Activated CD4-positive, alpha-beta T cell treated with anti-CD3 and anti-CD28 coated beads, Interleukin-2, amount 50 U/mL, for 24 hours (primary cell): ENCODE results near the gene TENT5C.
A peak's percentile ranks its signal among the peaks of the same experiment; 100 is the strongest.

ENCODE experiments used
- DNase-seq, 2 donors: peaks; one replicate each; pipeline ENCODE4 v3.0.0-alpha.2; 2020; ENCODE audit warnings: low read depth in 1 of 2, low spot score in 1 of 2

TENT5C gene

GRCh38 chr1:117612517-117613248 lies 6.8 kb downstream of the TENT5C start:
- DNase-seq = no peak

GRCh38 chr1:117613249-117613968 lies 7.6 kb downstream of the TENT5C start:
- DNase-seq = no peak

- DNase-seq = no peak
Observed at GRCh38 chr1:117613969-117614729, 8.3 kb downstream of the TENT5C start.

- DNase-seq = peak in 1 of 2 donors; percentile 9
Observed at GRCh38 chr1:117615474-117615873, 9.6 kb downstream of the TENT5C start.

- no peak for DNase-seq
Observed at GRCh38 chr1:117616356-117616755, 10.5 kb downstream of the TENT5C start.

- DNase-seq = no peak
Observed at GRCh38 chr1:117616967-117617366, 11.1 kb downstream of the TENT5C start.

GRCh38 chr1:117618450-117619122 lies 12.7 kb downstream of the TENT5C start:
- no peak for DNase-seq

- DNase-seq = no peak
Observed at GRCh38 chr1:117620440-117620839, 14.6 kb downstream of the TENT5C start.

GRCh38 chr1:117621316-117621715 lies 15.5 kb downstream of the TENT5C start:
- DNase-seq = no peak

- DNase-seq = no peak
Observed at GRCh38 chr1:117622726-117623125, 16.9 kb downstream of the TENT5C start.

GRCh38 chr1:117623141-117623540 lies 17.3 kb downstream of the TENT5C start:
- no peak for DNase-seq

GRCh38 chr1:117623698-117624097 lies 17.9 kb downstream of the TENT5C start:
- no peak for DNase-seq

- no peak for DNase-seq
Observed at GRCh38 chr1:117627546-117628130, 21.8 kb downstream of the TENT5C start.

- DNase-seq = no peak
Observed at GRCh38 chr1:117628343-117628742, 22.5 kb downstream of the TENT5C start.

GRCh38 chr1:117629625-117630422 lies 24.0 kb downstream of the TENT5C start:
- no peak for DNase-seq

GRCh38 chr1:117630423-117630998 lies 24.7 kb downstream of the TENT5C start:
- DNase-seq = no peak

GRCh38 chr1:117631359-117632160 lies 25.7 kb downstream of the TENT5C start:
- DNase-seq = no peak

GRCh38 chr1:117632269-117633067 lies 26.6 kb downstream of the TENT5C start:
- DNase-seq = no peak
